HCT116 (cell line): ENCODE data around the gene HOXB2. TPM values are rescaled to one million over a fixed set of nuclear protein-coding genes. Genes with fewer than 3 reads are reported as not detected.

Source experiments
- ATAC-seq: fragments of 200-7000 bp; cut with Tn5 transposase; 2 replicates; pipeline ENCODE4 v1.9.1; 2020; ENCODE audit warnings: mild to moderate bottlenecking, moderate library complexity
- BruUV-seq: library from RNA; stranded (reverse); fragments of 400-500 nt; replicated peaks from 2 replicates; lab custom pipeline; 2021; lab: Mats Ljungman, UMichigan
- CTCF ChIA-PET: fragments of 300-600 bp; sonication (Branson Sonifier 250); formaldehyde crosslinking; loops from one replicate; lab custom pipeline; 2021; ENCODE audit warnings: antibody characterized with exemption; lab: Charles Lee
- POLR2A ChIA-PET: fragments of 300-600, 350-600 bp; sonication (Branson Sonifier 250); formaldehyde crosslinking; loops from one replicate; lab custom pipeline; 2021; ENCODE audit warnings: antibody characterized with exemption; lab: Charles Lee
- RAD21 ChIA-PET, 2 experiments: fragments of 300-600 bp; sonication (Branson Sonifier 250); formaldehyde crosslinking; loops; one replicate each; lab custom pipeline; 2023; ENCODE audit warnings: low total read pairs in 2 of 2; ENCODE audit not compliant: uncharacterized antibody in 2 of 2, unreplicated experiment in 2 of 2, low non-redundant PET in 1 of 2; lab: Charles Lee
- DNase-seq: peaks from one replicate; pipeline ENCODE4 v3.0.0-alpha.2; 2010; ENCODE audit warnings: low read depth, low spot score
- H2AFZ ChIP-seq: fragments of 200-600 bp; shearing (Covaris generic), sonication (generic); 2 replicates; pipeline ENCODE4 v1.6.1; 2017; ENCODE audit warnings: low read depth, mixed run types, mixed read lengths, antibody characterized with exemption, low read length; ENCODE audit not compliant: poor library complexity, severe bottlenecking
- H3K27ac ChIP-seq: 2 replicates; pipeline ENCODE4 v1.5.1; 2012; ENCODE audit warnings: low read depth, low read length
- H3K27me3 ChIP-seq: fragments of 200-600 bp; sonication (generic); 2 replicates; pipeline ENCODE4 v1.6.1; 2016; ENCODE audit warnings: mixed run types, low read length, mixed read lengths; ENCODE audit not compliant: insufficient read depth
- H3K36me3 ChIP-seq, 2 experiments: fragments of 200-500 bp in 1 of 2; fragments of 200-600 bp in 1 of 2; sonication (Bioruptor generic) in 1 of 2; sonication (generic) in 1 of 2; 2 replicates each; pipeline versions ENCODE4 v1.5.1 to v1.6.1; 2014 to 2016; ENCODE audit warnings: low read length in 2 of 2, inconsistent platforms in 1 of 2, mixed read lengths in 1 of 2, mixed run types in 1 of 2; ENCODE audit not compliant: insufficient read depth in 2 of 2, control insufficient read depth in 1 of 2
- H3K4me1 ChIP-seq, 2 experiments: fragments of 200-600 bp in 1 of 2; sonication (generic) in 1 of 2; 2 replicates each; pipeline versions ENCODE4 v1.5.1 to v1.6.1; 2012 to 2017; ENCODE audit warnings: low read length in 2 of 2, inconsistent platforms in 1 of 2, mild to moderate bottlenecking in 1 of 2, mixed read lengths in 1 of 2, mixed run types in 1 of 2, moderate library complexity in 1 of 2; ENCODE audit not compliant: insufficient read depth in 2 of 2, control insufficient read depth in 1 of 2
- H3K4me2 ChIP-seq: fragments of 200-600 bp; sonication (generic); 2 replicates; pipeline ENCODE4 v1.6.1; 2017; ENCODE audit warnings: mixed run types, low read length, mixed read lengths
- H3K4me3 ChIP-seq, 2 experiments: fragments of 200-600 bp in 1 of 2; sonication (generic) in 1 of 2; replicated peaks in 1 of 2; 2 replicates each; pipeline ENCODE4 v1.5.1; 2011 to 2016; ENCODE audit warnings: low read length in 2 of 2, control low read depth in 1 of 2, low read depth in 1 of 2, mild to moderate bottlenecking in 1 of 2, mixed read lengths in 1 of 2, mixed run types in 1 of 2
- H3K79me2 ChIP-seq: fragments of 200-600 bp; sonication (generic); 2 replicates; pipeline ENCODE4 v1.6.1; 2017; ENCODE audit warnings: mild to moderate bottlenecking, mixed run types, low read length, moderate library complexity, mixed read lengths; ENCODE audit not compliant: insufficient read depth
- H3K9ac ChIP-seq: fragments of 200-600 bp; sonication (generic); 2 replicates; pipeline ENCODE4 v1.6.1; 2016; ENCODE audit warnings: low read length, mixed read lengths
- H3K9me2 ChIP-seq: fragments of 200-600 bp; sonication (generic), shearing (Covaris generic); 2 replicates; pipeline ENCODE4 v1.6.1; 2017; ENCODE audit warnings: mixed run types, mild to moderate bottlenecking, moderate library complexity; ENCODE audit not compliant: insufficient read depth
- H3K9me3 ChIP-seq, 2 experiments: fragments of 200-500 bp in 1 of 2; fragments of 200-600 bp in 1 of 2; sonication (Bioruptor generic) in 1 of 2; sonication (generic) in 1 of 2; 2 replicates each; pipeline ENCODE4 v1.6.1; 2014 to 2017; ENCODE audit warnings: low read length in 2 of 2, mixed read lengths in 2 of 2, inconsistent platforms in 1 of 2, low read depth in 1 of 2, mild to moderate bottlenecking in 1 of 2, mixed run types in 1 of 2, moderate library complexity in 1 of 2; ENCODE audit not compliant: control insufficient read depth in 1 of 2, insufficient read depth in 1 of 2
- H4K20me1 ChIP-seq: fragments of 200-600 bp; sonication (generic), shearing (Covaris generic); 2 replicates; pipeline ENCODE4 v1.6.1; 2017; ENCODE audit warnings: mixed run types, mild to moderate bottlenecking, moderate library complexity; ENCODE audit not compliant: insufficient read depth
- CBX3 ChIP-seq: IDR thresholded peaks from 2 replicates; pipeline ENCODE4 v1.6.1; 2012; ENCODE audit warnings: low read depth
- CEBPB ChIP-seq: IDR thresholded peaks from 2 replicates; pipeline ENCODE4 v1.6.1; 2012; ENCODE audit warnings: low read depth
- EZH2 ChIP-seq: fragments of 200-600 bp; sonication (generic); IDR thresholded peaks from 2 replicates; pipeline ENCODE4 v1.6.1; 2017; ENCODE audit warnings: antibody characterized with exemption, mixed run types
- EZH2phosphoT487 ChIP-seq: fragments of 200-600 bp; IDR thresholded peaks from 2 replicates; pipeline ENCODE4 v1.6.1; 2018; ENCODE audit warnings: antibody characterized with exemption, borderline replicate concordance
- FOSL1 ChIP-seq: IDR thresholded peaks from 2 replicates; pipeline ENCODE4 v1.6.1; 2012; ENCODE audit warnings: low read depth
- JUND ChIP-seq: IDR thresholded peaks from 2 replicates; pipeline ENCODE4 v1.6.1; 2012
- POLR2A ChIP-seq: IDR thresholded peaks from 2 replicates; pipeline ENCODE4 v1.7.0; 2011; ENCODE audit warnings: borderline replicate concordance; ENCODE audit not compliant: insufficient read depth, insufficient read length; ENCODE audit errors: extremely low read depth
- SIN3A ChIP-seq: IDR thresholded peaks from 2 replicates; pipeline ENCODE4 v1.6.1; 2012; ENCODE audit warnings: low read depth
- SP1 ChIP-seq: IDR thresholded peaks from 2 replicates; pipeline ENCODE4 v1.6.1; 2012; ENCODE audit warnings: low read depth
- ZFX ChIP-seq: fragments of 450-650 bp; IDR thresholded peaks from 2 replicates; pipeline ENCODE4 v1.6.1; 2017
- ZNF274 ChIP-seq: fragments of 200-500 bp; sonication (Bioruptor generic); IDR thresholded peaks from 2 replicates; pipeline ENCODE4 v1.6.1; 2014; ENCODE audit warnings: mild to moderate bottlenecking, low read depth, low read length, inconsistent platforms
- intact Hi-C: fragments of 100-400 bp; cut with micrococcal nuclease; formaldehyde crosslinking; loops from 2 replicates; pipeline ENCODE4 v1.10.0; 2022
- total RNA-seq: library from RNA; stranded (reverse); gene quantifications from one replicate; pipeline ENCODE4 v1.2.1, GENCODE V29; 2021; ENCODE audit not compliant: unreplicated experiment
- TF ChIP-seq, protein P1 (sequence below): IDR thresholded peaks from 2 replicates; pipeline ENCODE4 v1.6.1; 2012; ENCODE audit warnings: low read depth
- TF ChIP-seq, protein P2 (sequence below): IDR thresholded peaks from 2 replicates; pipeline ENCODE4 v1.6.1; 2012
- TF ChIP-seq, protein P3 (sequence below), 3 experiments: fragments of 200-600 bp in 1 of 3; sonication (generic) in 1 of 3; IDR thresholded peaks in 2 of 3; conservative IDR thresholded peaks in 1 of 3; 2 replicates each; pipeline ENCODE4 v1.5.1; 2012 to 2017; ENCODE audit warnings: low read depth in 2 of 3, low read length in 2 of 3, antibody characterized with exemption in 1 of 3, borderline replicate concordance in 1 of 3, control low read depth in 1 of 3, mild to moderate bottlenecking in 1 of 3, mixed read lengths in 1 of 3, mixed run types in 1 of 3, moderate library complexity in 1 of 3; ENCODE audit not compliant: insufficient read depth in 1 of 3

The HOXB2 gene
- total RNA-seq, 1 experiment from 2014 or later = 2.0 TPM

DNA sequence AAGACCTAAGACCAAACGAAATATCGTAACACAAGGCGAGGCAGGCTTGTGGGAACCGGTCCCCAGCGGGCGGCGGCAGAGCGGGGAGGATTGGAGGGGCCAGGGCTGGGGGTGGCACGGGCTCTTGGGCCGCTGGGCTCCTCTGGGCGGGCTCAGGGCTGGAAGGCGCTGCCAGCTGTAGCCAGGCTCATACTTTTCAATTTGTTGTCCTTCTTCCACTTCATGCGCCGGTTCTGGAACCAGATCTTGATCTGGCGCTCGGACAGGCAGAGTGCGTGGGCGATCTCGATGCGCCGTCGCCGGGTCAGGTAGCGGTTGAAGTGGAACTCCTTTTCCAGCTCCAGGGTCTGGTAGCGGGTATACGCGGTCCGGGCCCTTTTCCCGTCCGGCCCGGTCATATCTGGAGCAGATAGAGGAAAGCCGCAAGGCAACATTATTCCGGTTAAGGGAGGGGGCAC is 47.2 kb upstream of the HOXB2 start:
- CTCF ChIA-PET = interaction anchor here (2.2 kb wide), 1 partner anchor 329 kb away, joined by 9 read pairs; no protein-coding TSS in a partner anchor
- Histone ChIP-seq H3K4me2 (no peak overlapping the region), H3K36me3 (peaks cover 13 to 28% of the 10 kb centered on the region in 2 experiments; a peak in 3 of 4 replicates), H3K4me3 (no peak overlapping the region), H3K79me2 (peaks cover 57% of the 10 kb centered on the region), H3K27ac (no peak overlapping the region), H3K4me1 (peaks cover 6 to 26% of the 10 kb centered on the region in 2 experiments; a peak in 3 of 4 replicates), H4K20me1 (no peaks in the 10 kb centered on the region), H3K9me3 (no peaks in the 10 kb centered on the region), H3K9me2 (no peaks in the 10 kb centered on the region), H2AFZ (no peak overlapping the region), H3K27me3 (no peaks in the 10 kb centered on the region), H3K9ac (no peak overlapping the region)
- DNase-seq (no peak), ATAC-seq (no peak)
- RAD21 ChIA-PET = no interaction called here
- POLR2A ChIA-PET = interaction anchor here (0.6 to 1.7 kb wide), 2 partner anchors 9 to 13 kb away, joined by 4 to 6 read pairs; partner anchors contain the start of gene HOXB6
- no TSS peak for BruUV-seq
- TF ChIP-seq, protein P1, sequence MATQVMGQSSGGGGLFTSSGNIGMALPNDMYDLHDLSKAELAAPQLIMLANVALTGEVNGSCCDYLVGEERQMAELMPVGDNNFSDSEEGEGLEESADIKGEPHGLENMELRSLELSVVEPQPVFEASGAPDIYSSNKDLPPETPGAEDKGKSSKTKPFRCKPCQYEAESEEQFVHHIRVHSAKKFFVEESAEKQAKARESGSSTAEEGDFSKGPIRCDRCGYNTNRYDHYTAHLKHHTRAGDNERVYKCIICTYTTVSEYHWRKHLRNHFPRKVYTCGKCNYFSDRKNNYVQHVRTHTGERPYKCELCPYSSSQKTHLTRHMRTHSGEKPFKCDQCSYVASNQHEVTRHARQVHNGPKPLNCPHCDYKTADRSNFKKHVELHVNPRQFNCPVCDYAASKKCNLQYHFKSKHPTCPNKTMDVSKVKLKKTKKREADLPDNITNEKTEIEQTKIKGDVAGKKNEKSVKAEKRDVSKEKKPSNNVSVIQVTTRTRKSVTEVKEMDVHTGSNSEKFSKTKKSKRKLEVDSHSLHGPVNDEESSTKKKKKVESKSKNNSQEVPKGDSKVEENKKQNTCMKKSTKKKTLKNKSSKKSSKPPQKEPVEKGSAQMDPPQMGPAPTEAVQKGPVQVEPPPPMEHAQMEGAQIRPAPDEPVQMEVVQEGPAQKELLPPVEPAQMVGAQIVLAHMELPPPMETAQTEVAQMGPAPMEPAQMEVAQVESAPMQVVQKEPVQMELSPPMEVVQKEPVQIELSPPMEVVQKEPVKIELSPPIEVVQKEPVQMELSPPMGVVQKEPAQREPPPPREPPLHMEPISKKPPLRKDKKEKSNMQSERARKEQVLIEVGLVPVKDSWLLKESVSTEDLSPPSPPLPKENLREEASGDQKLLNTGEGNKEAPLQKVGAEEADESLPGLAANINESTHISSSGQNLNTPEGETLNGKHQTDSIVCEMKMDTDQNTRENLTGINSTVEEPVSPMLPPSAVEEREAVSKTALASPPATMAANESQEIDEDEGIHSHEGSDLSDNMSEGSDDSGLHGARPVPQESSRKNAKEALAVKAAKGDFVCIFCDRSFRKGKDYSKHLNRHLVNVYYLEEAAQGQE = no peak
- no peak for TF ChIP-seq EZH2phosphoT487
- TF ChIP-seq, protein P2, sequence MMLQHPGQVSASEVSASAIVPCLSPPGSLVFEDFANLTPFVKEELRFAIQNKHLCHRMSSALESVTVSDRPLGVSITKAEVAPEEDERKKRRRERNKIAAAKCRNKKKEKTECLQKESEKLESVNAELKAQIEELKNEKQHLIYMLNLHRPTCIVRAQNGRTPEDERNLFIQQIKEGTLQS = no peak
- TF ChIP-seq, protein P3, sequence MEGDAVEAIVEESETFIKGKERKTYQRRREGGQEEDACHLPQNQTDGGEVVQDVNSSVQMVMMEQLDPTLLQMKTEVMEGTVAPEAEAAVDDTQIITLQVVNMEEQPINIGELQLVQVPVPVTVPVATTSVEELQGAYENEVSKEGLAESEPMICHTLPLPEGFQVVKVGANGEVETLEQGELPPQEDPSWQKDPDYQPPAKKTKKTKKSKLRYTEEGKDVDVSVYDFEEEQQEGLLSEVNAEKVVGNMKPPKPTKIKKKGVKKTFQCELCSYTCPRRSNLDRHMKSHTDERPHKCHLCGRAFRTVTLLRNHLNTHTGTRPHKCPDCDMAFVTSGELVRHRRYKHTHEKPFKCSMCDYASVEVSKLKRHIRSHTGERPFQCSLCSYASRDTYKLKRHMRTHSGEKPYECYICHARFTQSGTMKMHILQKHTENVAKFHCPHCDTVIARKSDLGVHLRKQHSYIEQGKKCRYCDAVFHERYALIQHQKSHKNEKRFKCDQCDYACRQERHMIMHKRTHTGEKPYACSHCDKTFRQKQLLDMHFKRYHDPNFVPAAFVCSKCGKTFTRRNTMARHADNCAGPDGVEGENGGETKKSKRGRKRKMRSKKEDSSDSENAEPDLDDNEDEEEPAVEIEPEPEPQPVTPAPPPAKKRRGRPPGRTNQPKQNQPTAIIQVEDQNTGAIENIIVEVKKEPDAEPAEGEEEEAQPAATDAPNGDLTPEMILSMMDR (IDR thresholded peaks at IDR 0.05 in 2 of 3, conservative IDR thresholded peaks at IDR 0.05 in 1 of 3; ENCODE audit: borderline replicate concordance in 1 of 3, insufficient read depth in 1 of 3, low read depth in 2 of 3, low read length in 2 of 3) = no peak
- TF ChIP-seq POLR2A = no peak
- no peak for TF ChIP-seq ZFX
- TF ChIP-seq SIN3A = no peak
- no peak for TF ChIP-seq ZNF274
- TF ChIP-seq EZH2 = no peak
- TF ChIP-seq CEBPB = no peak
- no peak for TF ChIP-seq CBX3
- TF ChIP-seq JUND = no peak
- no peak for TF ChIP-seq FOSL1
- no peak for TF ChIP-seq SP1
- intact Hi-C loops = no loop called here
